Measurements from ENCODE around the gene MT1M.

DNA sequence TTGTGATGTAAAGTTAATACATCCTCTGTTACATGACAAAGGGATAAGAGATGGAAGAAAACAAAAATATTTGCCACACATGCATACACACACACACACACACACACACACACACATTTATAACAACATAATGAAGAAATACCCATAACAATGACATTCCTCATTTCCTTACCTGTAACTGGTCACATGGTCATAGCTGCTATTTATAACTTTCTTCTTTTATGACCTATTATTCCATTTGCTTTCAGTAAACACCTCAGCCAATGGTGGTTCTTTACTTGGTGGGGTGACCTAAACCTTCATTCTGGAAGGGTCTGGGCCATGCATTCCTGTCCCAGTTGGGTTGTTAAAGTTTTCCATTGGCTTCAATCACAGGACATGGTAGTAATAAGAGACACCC is 18.8 kb upstream of the MT1M start:
- TF ChIP-seq ZBTB48 (tag by site-specific recombination; IDR thresholded peaks at IDR 0.05): no peak
- TF ChIP-seq, protein P1, sequence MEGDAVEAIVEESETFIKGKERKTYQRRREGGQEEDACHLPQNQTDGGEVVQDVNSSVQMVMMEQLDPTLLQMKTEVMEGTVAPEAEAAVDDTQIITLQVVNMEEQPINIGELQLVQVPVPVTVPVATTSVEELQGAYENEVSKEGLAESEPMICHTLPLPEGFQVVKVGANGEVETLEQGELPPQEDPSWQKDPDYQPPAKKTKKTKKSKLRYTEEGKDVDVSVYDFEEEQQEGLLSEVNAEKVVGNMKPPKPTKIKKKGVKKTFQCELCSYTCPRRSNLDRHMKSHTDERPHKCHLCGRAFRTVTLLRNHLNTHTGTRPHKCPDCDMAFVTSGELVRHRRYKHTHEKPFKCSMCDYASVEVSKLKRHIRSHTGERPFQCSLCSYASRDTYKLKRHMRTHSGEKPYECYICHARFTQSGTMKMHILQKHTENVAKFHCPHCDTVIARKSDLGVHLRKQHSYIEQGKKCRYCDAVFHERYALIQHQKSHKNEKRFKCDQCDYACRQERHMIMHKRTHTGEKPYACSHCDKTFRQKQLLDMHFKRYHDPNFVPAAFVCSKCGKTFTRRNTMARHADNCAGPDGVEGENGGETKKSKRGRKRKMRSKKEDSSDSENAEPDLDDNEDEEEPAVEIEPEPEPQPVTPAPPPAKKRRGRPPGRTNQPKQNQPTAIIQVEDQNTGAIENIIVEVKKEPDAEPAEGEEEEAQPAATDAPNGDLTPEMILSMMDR (tag by site-specific recombination; IDR thresholded peaks at IDR 0.05): no peak
- TF ChIP-seq SP7 (tag by site-specific recombination; IDR thresholded peaks at IDR 0.05): no peak
- no peak for TF ChIP-seq ZNF37A (tag by site-specific recombination; IDR thresholded peaks at IDR 0.05)
- TF ChIP-seq, protein P2, sequence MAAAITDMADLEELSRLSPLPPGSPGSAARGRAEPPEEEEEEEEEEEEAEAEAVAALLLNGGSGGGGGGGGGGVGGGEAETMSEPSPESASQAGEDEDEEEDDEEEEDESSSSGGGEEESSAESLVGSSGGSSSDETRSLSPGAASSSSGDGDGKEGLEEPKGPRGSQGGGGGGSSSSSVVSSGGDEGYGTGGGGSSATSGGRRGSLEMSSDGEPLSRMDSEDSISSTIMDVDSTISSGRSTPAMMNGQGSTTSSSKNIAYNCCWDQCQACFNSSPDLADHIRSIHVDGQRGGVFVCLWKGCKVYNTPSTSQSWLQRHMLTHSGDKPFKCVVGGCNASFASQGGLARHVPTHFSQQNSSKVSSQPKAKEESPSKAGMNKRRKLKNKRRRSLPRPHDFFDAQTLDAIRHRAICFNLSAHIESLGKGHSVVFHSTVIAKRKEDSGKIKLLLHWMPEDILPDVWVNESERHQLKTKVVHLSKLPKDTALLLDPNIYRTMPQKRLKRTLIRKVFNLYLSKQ (tag by site-specific recombination; IDR thresholded peaks at IDR 0.05; ENCODE audit: borderline replicate concordance): no peak
- no peak for TF ChIP-seq ZBTB8A (tag by site-specific recombination; IDR thresholded peaks at IDR 0.05)
- TF ChIP-seq ZEB2 (tag by site-specific recombination; IDR thresholded peaks at IDR 0.05): no peak
- TF ChIP-seq ZNF768 (tag by site-specific recombination; IDR thresholded peaks at IDR 0.05): no peak
- TF ChIP-seq, protein P3, sequence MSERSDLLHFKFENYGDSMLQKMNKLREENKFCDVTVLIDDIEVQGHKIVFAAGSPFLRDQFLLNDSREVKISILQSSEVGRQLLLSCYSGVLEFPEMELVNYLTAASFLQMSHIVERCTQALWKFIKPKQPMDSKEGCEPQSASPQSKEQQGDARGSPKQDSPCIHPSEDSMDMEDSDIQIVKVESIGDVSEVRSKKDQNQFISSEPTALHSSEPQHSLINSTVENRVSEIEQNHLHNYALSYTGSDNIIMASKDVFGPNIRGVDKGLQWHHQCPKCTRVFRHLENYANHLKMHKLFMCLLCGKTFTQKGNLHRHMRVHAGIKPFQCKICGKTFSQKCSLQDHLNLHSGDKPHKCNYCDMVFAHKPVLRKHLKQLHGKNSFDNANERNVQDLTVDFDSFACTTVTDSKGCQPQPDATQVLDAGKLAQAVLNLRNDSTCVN (tag by site-specific recombination; optimal IDR thresholded peaks at IDR 0.05): no peak
- TF ChIP-seq MZF1 (tag by site-specific recombination; IDR thresholded peaks at IDR 0.05; ENCODE audit: borderline replicate concordance): no peak
- TF ChIP-seq, protein P4, sequence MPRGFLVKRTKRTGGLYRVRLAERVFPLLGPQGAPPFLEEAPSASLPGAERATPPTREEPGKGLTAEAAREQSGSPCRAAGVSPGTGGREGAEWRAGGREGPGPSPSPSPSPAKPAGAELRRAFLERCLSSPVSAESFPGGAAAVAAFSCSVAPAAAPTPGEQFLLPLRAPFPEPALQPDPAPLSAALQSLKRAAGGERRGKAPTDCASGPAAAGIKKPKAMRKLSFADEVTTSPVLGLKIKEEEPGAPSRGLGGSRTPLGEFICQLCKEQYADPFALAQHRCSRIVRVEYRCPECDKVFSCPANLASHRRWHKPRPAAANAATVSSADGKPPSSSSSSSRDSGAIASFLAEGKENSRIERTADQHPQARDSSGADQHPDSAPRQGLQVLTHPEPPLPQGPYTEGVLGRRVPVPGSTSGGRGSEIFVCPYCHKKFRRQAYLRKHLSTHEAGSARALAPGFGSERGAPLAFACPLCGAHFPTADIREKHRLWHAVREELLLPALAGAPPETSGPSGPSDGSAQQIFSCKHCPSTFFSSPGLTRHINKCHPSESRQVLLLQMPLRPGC (tag by site-specific recombination; IDR thresholded peaks at IDR 0.05): no peak
- TF ChIP-seq ZNF132 (tag by site-specific recombination; IDR thresholded peaks at IDR 0.05; ENCODE audit: borderline replicate concordance): no peak
- no peak for TF ChIP-seq PRDM1 (tag by site-specific recombination; IDR thresholded peaks at IDR 0.05)
